GM23338 (cell line): ENCODE results near the gene ABHD18. TPM values are rescaled to one million over a fixed set of nuclear protein-coding genes. Genes with fewer than 3 reads are reported as not detected.

Experiments
- ATAC-seq: fragments of 200-7000 bp; cut with Tn5 transposase; 3 replicates; pipeline ENCODE4 v1.9.1; 2020
- DNase-seq: peaks from one replicate; pipeline ENCODE4 v3.0.0-alpha.2; 2015; ENCODE audit warnings: low spot score
- H2AFZ ChIP-seq: fragments of 200-600 bp; sonication (generic); 2 replicates; pipeline ENCODE4 v1.8.0; 2016; ENCODE audit warnings: antibody characterized with exemption, mild to moderate bottlenecking, moderate library complexity
- H3F3A ChIP-seq: fragments of 200-600 bp; sonication (generic); replicated peaks from 2 replicates; pipeline ENCODE4 v1.8.0; 2017; ENCODE audit warnings: antibody characterized with exemption, mixed run types, low read depth
- H3K27ac ChIP-seq: fragments of 200-600 bp; sonication (generic); 2 replicates; pipeline ENCODE4 v1.6.1; 2016; ENCODE audit warnings: low read depth
- H3K27me3 ChIP-seq: fragments of 200-600 bp; sonication (generic); 2 replicates; pipeline ENCODE4 v1.8.0; 2016; ENCODE audit warnings: mild to moderate bottlenecking, mixed run types, moderate library complexity; ENCODE audit not compliant: insufficient read depth
- H3K36me3 ChIP-seq: fragments of 200-600 bp; sonication (generic); 2 replicates; pipeline ENCODE4 v1.8.0; 2016; ENCODE audit warnings: mild to moderate bottlenecking; ENCODE audit not compliant: insufficient read depth
- H3K4me1 ChIP-seq: fragments of 200-600 bp; sonication (generic); 2 replicates; pipeline ENCODE4 v1.8.0; 2016; ENCODE audit warnings: mild to moderate bottlenecking, moderate library complexity; ENCODE audit not compliant: insufficient read depth
- H3K4me2 ChIP-seq: fragments of 200-600 bp; sonication (generic); 2 replicates; pipeline ENCODE4 v1.7.1; 2017; ENCODE audit warnings: mixed run types
- H3K4me3 ChIP-seq: fragments of 200-600 bp; sonication (generic); 2 replicates; pipeline ENCODE4 v1.6.1; 2016; ENCODE audit warnings: mixed run types
- H3K79me2 ChIP-seq: fragments of 200-600 bp; sonication (generic); replicated peaks from 2 replicates; pipeline ENCODE4 v1.8.0; 2017; ENCODE audit warnings: mild to moderate bottlenecking; ENCODE audit not compliant: insufficient read depth
- H3K9me2 ChIP-seq: fragments of 200-600 bp; sonication (generic); 2 replicates; pipeline ENCODE4 v1.8.0; 2017; ENCODE audit not compliant: insufficient read depth
- H4K20me1 ChIP-seq: fragments of 200-600 bp; sonication (generic); replicated peaks from 2 replicates; pipeline ENCODE4 v1.8.0; 2017; ENCODE audit warnings: mild to moderate bottlenecking; ENCODE audit not compliant: insufficient read depth
- H3K27ac Mint-ChIP-seq: 2 replicates; pipeline ENCODE4 v1.8.0; 2020; ENCODE audit warnings: inconsistent platforms, mild to moderate bottlenecking, moderate library complexity, mixed read lengths
- H3K27me3 Mint-ChIP-seq: 3 replicates; pipeline ENCODE4 v1.8.0; 2022; ENCODE audit warnings: low read depth, mild to moderate bottlenecking, moderate library complexity, mixed read lengths, inconsistent platforms; ENCODE audit not compliant: insufficient read depth, poor library complexity
- H3K36me3 Mint-ChIP-seq: 3 replicates; pipeline ENCODE4 v1.8.0; 2021; ENCODE audit warnings: low read depth, mild to moderate bottlenecking, inconsistent platforms, moderate library complexity, mixed read lengths
- H3K4me1 Mint-ChIP-seq: 3 replicates; pipeline ENCODE4 v1.8.0; 2020; ENCODE audit warnings: mild to moderate bottlenecking, inconsistent platforms, mixed read lengths
- H3K4me3 Mint-ChIP-seq: 3 replicates; pipeline ENCODE4 v1.8.0; 2021; ENCODE audit warnings: moderate library complexity, mild to moderate bottlenecking, inconsistent platforms, mixed read lengths
- H3K9me3 Mint-ChIP-seq: 3 replicates; pipeline ENCODE4 v1.8.0; 2020; ENCODE audit warnings: moderate library complexity, mild to moderate bottlenecking, inconsistent platforms, mixed read lengths
- CREB1 ChIP-seq: fragments of 250-450 bp; sonication (Bioruptor Pico); IDR thresholded peaks from 2 replicates; pipeline ENCODE4 v1.5.0; 2020; ENCODE audit warnings: low read depth, mild to moderate bottlenecking, moderate library complexity
- CTCF ChIP-seq, 2 experiments: fragments of 200-600 bp in 1 of 2; sonication (generic) in 1 of 2; conservative IDR thresholded peaks; 2 replicates each; pipeline versions ENCODE4 v1.5.1 to v1.6.1; 2016 to 2017; ENCODE audit warnings: antibody characterized with exemption in 2 of 2, low read depth in 2 of 2, mild to moderate bottlenecking in 2 of 2, moderate library complexity in 1 of 2
- ETS1 ChIP-seq: IDR thresholded peaks from 2 replicates; pipeline ENCODE4 v1.6.1; 2016; ENCODE audit warnings: antibody characterized with exemption
- EZH2 ChIP-seq: fragments of 200-600 bp; sonication (generic); IDR thresholded peaks from one replicate; pipeline ENCODE4 v1.8.0; 2017; ENCODE audit warnings: antibody characterized with exemption, mild to moderate bottlenecking, low read depth; ENCODE audit not compliant: unreplicated experiment
- EZH2phosphoT487 ChIP-seq: fragments of 200-600 bp; sonication (generic); IDR thresholded peaks from one replicate; pipeline ENCODE4 v1.8.1; 2018; ENCODE audit warnings: antibody characterized with exemption; ENCODE audit not compliant: unreplicated experiment
- JUNB ChIP-seq: IDR thresholded peaks from one replicate; pipeline ENCODE4 v1.6.1; 2016; ENCODE audit warnings: antibody characterized with exemption; ENCODE audit not compliant: unreplicated experiment
- NANOG ChIP-seq: IDR thresholded peaks from 2 replicates; pipeline ENCODE4 v1.6.1; 2016; ENCODE audit warnings: antibody characterized with exemption, borderline replicate concordance
- POLR2AphosphoS5 ChIP-seq: IDR thresholded peaks from 2 replicates; pipeline ENCODE4 v1.6.1; 2016; ENCODE audit warnings: antibody characterized with exemption, low read depth
- STAT1 ChIP-seq: IDR thresholded peaks from one replicate; pipeline ENCODE4 v1.6.1; 2016; ENCODE audit warnings: antibody characterized with exemption; ENCODE audit not compliant: unreplicated experiment
- ZNF114 ChIP-seq: fragments of 250-450 bp; sonication (Bioruptor Pico); IDR thresholded peaks from 2 replicates; pipeline ENCODE4 v1.5.0; 2020; ENCODE audit warnings: mild to moderate bottlenecking, moderate library complexity
- ZNF331 ChIP-seq: fragments of 250-450 bp; sonication (Bioruptor Pico); IDR thresholded peaks from 2 replicates; pipeline ENCODE4 v1.5.0; 2020; ENCODE audit warnings: low read depth, mild to moderate bottlenecking, moderate library complexity
- ZNF462 ChIP-seq: fragments of 250-450 bp; sonication (Bioruptor Pico); IDR thresholded peaks from 2 replicates; pipeline ENCODE4 v1.5.0; 2020; ENCODE audit warnings: mild to moderate bottlenecking, moderate library complexity
- polyA plus RNA-seq: library from polyadenylated mRNA; unstranded; fragments of >200 nt; fragmentation: Nextera tagmentation; extraction: Ambion mirVana; gene quantifications from 2 replicates; pipeline ENCODE4 v1.2.1, GENCODE V29; 2016
- total RNA-seq: library from RNA; depleted of rRNA; stranded (reverse); fragments of >200 nt; shearing (Covaris generic); gene quantifications from 2 replicates; pipeline ENCODE4 v1.2.3, GENCODE V29; 2014
- TF ChIP-seq, protein P1 (sequence below): IDR thresholded peaks from one replicate; pipeline ENCODE4 v1.6.1; 2018; ENCODE audit warnings: antibody characterized with exemption; ENCODE audit not compliant: unreplicated experiment

ABHD18 gene
- total and polyA plus RNA-seq, 2 experiments from 2014 or later = 7.2 to 18.6 TPM

GRCh38 chr4:128056396-128056795 is 91.2 kb downstream of the ABHD18 start:
- Mint-ChIP-seq H3K36me3 (no peaks in the 10 kb centered on the region; the same call in 2 of the 3 replicates), H3K27ac (no peak overlapping the region), H3K4me3 (no peak overlapping the region), H3K27me3 (peaks cover 17% of the 10 kb centered on the region), H3K4me1 (peaks cover 16% of the 10 kb centered on the region), H3K9me3 (0 out of 3 replicates have a peak, but pooled peaks cover 2% of the 10 kb centered on the region)
- Histone ChIP-seq H4K20me1 (no peaks in the 10 kb centered on the region), H3K27ac (no peak overlapping the region), H3K4me1 (0 out of 2 replicates have a peak, but pooled peaks cover 4% of the 10 kb centered on the region), H3K9me2 (no peaks in the 10 kb centered on the region), H3K79me2 (no peaks in the 10 kb centered on the region), H2AFZ (no peak overlapping the region), H3K36me3 (no peaks in the 10 kb centered on the region), H3K4me3 (no peak overlapping the region), H3K27me3 (no peaks in the 10 kb centered on the region), H3F3A (peaks cover 8% of the 10 kb centered on the region), H3K4me2 (no peak overlapping the region)
- TF ChIP-seq CTCF (conservative IDR thresholded peaks at IDR 0.05; ENCODE audit: low read depth in 2 of 2) = no peak
- TF ChIP-seq ZNF114 (CRISPR knock-in tag) = no peak
- no peak for TF ChIP-seq ZNF331 (CRISPR knock-in tag)
- no peak for TF ChIP-seq CREB1 (CRISPR knock-in tag)
- TF ChIP-seq ZNF462 (CRISPR knock-in tag) = no peak
- TF ChIP-seq EZH2 = no peak
- TF ChIP-seq, protein P1, sequence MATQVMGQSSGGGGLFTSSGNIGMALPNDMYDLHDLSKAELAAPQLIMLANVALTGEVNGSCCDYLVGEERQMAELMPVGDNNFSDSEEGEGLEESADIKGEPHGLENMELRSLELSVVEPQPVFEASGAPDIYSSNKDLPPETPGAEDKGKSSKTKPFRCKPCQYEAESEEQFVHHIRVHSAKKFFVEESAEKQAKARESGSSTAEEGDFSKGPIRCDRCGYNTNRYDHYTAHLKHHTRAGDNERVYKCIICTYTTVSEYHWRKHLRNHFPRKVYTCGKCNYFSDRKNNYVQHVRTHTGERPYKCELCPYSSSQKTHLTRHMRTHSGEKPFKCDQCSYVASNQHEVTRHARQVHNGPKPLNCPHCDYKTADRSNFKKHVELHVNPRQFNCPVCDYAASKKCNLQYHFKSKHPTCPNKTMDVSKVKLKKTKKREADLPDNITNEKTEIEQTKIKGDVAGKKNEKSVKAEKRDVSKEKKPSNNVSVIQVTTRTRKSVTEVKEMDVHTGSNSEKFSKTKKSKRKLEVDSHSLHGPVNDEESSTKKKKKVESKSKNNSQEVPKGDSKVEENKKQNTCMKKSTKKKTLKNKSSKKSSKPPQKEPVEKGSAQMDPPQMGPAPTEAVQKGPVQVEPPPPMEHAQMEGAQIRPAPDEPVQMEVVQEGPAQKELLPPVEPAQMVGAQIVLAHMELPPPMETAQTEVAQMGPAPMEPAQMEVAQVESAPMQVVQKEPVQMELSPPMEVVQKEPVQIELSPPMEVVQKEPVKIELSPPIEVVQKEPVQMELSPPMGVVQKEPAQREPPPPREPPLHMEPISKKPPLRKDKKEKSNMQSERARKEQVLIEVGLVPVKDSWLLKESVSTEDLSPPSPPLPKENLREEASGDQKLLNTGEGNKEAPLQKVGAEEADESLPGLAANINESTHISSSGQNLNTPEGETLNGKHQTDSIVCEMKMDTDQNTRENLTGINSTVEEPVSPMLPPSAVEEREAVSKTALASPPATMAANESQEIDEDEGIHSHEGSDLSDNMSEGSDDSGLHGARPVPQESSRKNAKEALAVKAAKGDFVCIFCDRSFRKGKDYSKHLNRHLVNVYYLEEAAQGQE = no peak
- TF ChIP-seq NANOG = no peak
- no peak for TF ChIP-seq STAT1
- no peak for TF ChIP-seq POLR2AphosphoS5
- no peak for TF ChIP-seq ETS1
- no peak for TF ChIP-seq JUNB
- TF ChIP-seq EZH2phosphoT487 = no peak
- DNase-seq (no peak), ATAC-seq (no peak)
